Hepatocyte (in vitro differentiated cells): Measurements from ENCODE around the gene POLR2E. TPM values are rescaled to one million over a fixed set of nuclear protein-coding genes. Genes with fewer than 3 reads are reported as not detected.

ENCODE experiments used
- DNase-seq: peaks from one replicate; pipeline ENCODE4 v3.0.0-alpha.2; 2016; ENCODE audit warnings: low spot score
- H2AFZ ChIP-seq: fragments of 200-600 bp; sonication (generic); 2 replicates; pipeline ENCODE4 v1.6.0; 2016; ENCODE audit warnings: antibody characterized with exemption, mild to moderate bottlenecking
- H3K27ac ChIP-seq: fragments of 200-600 bp; sonication (generic); 2 replicates; pipeline ENCODE4 v1.5.1; 2016; ENCODE audit warnings: mild to moderate bottlenecking
- H3K27me3 ChIP-seq: fragments of 200-600 bp; sonication (generic); 2 replicates; pipeline ENCODE4 v1.6.1; 2016
- H3K36me3 ChIP-seq: fragments of 200-600 bp; sonication (generic); replicated peaks from 2 replicates; pipeline ENCODE4 v1.5.1; 2016; ENCODE audit warnings: low read depth; ENCODE audit not compliant: insufficient read depth
- H3K4me1 ChIP-seq: fragments of 200-600 bp; sonication (generic); 2 replicates; pipeline ENCODE4 v1.5.1; 2016; ENCODE audit warnings: mild to moderate bottlenecking, moderate library complexity; ENCODE audit not compliant: insufficient read depth
- H3K4me2 ChIP-seq: fragments of 200-600 bp; sonication (generic); 2 replicates; pipeline ENCODE4 v1.6.0; 2016
- H3K4me3 ChIP-seq: fragments of 200-600 bp; sonication (generic); 2 replicates; pipeline ENCODE4 v1.5.1; 2016; ENCODE audit warnings: mild to moderate bottlenecking
- H3K79me2 ChIP-seq: fragments of 200-600 bp; sonication (generic); 2 replicates; pipeline ENCODE4 v1.6.0; 2017; ENCODE audit warnings: mild to moderate bottlenecking
- H3K9me2 ChIP-seq: fragments of 200-600 bp; sonication (generic); replicated peaks from 2 replicates; pipeline ENCODE4 v1.6.0; 2017; ENCODE audit warnings: mild to moderate bottlenecking; ENCODE audit not compliant: insufficient read depth
- H3K9me3 ChIP-seq: fragments of 200-600 bp; sonication (generic); 2 replicates; pipeline ENCODE4 v1.5.1; 2016; ENCODE audit warnings: low read depth, mild to moderate bottlenecking
- H4K20me1 ChIP-seq: fragments of 200-600 bp; sonication (generic); 2 replicates; pipeline ENCODE4 v1.6.0; 2016; ENCODE audit warnings: mild to moderate bottlenecking; ENCODE audit not compliant: insufficient read depth, poor library complexity, severe bottlenecking
- EZH2 ChIP-seq: fragments of 200-600 bp; sonication (generic); IDR thresholded peaks from 2 replicates; pipeline ENCODE4 v1.6.1; 2016; ENCODE audit warnings: antibody characterized with exemption, mild to moderate bottlenecking, borderline replicate concordance
- EZH2phosphoT487 ChIP-seq: fragments of 200-600 bp; sonication (generic); IDR thresholded peaks from one replicate; pipeline ENCODE4 v1.6.1; 2018; ENCODE audit warnings: antibody characterized with exemption, mild to moderate bottlenecking, low read depth, moderate library complexity; ENCODE audit not compliant: unreplicated experiment, severe bottlenecking
- WGBS: methylation state at CpG from one replicate; pipeline ENCODE4 v1.1.6; 2016; ENCODE audit warnings: low lambda C conversion rate; ENCODE audit errors: missing lambda C conversion rate; 5-methylcytosine and 5-hydroxymethylcytosine counted together
- polyA plus RNA-seq: library from polyadenylated mRNA; unstranded; fragments of >200 nt; fragmentation: Nextera tagmentation; extraction: Ambion mirVana; gene quantifications from 2 replicates; pipeline ENCODE4 v1.2.1, GENCODE V29; 2016
- total RNA-seq: library from RNA; depleted of rRNA; stranded (reverse); fragments of >200 nt; gene quantifications from 2 replicates; pipeline ENCODE4 v1.2.3, GENCODE V29; 2014
- TF ChIP-seq, protein P1 (sequence below): fragments of 200-600 bp; sonication (generic); IDR thresholded peaks from 2 replicates; pipeline ENCODE4 v1.5.1; 2016; ENCODE audit warnings: antibody characterized with exemption, mild to moderate bottlenecking; ENCODE audit not compliant: poor library complexity

Gene POLR2E
- total and polyA plus RNA-seq, 2 experiments from 2014 or later, result 126 to 328 TPM

DNA sequence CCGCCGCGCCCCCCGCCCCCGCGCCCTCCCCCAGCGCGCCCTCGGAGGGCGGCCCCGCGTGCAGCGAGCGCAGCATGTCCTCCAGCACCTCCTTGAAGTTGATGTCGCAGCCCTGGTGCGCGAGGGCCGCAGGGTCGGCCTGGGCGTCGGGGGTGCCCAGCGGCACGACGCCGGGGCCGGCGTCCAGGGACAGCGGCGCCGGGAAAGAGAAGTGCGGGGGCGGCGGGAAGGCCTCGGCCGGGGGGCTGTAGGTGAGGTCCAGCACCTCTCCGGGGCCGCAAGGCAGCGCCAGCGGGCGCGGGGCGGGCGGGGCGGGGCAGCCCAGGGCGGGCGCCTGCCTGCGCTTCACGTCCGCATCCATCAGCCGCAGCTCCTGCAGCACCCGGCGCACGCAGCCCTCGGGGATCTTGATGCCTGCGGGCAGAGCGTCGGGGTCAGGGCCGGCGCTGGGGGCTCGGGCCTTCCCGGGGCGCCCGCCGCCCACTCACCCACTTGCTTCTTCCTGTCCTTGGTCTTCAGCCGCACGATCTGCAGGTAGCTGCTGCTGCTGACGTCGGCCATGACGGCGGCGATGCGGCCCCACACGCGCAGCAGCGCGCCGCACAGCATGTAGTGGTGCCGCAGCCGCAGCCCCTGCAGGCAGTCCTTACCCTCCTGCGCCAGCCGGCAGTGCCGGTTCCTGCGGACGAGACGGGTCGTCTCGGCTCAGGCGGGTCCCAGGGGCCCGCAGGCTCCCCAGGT is 13.3 kb upstream of the POLR2E start:
- H3K36me3 ChIP-seq, result no peaks in the 10 kb centered on the region
- H2AFZ ChIP-seq, result no peak overlapping the region
- WGBS, result 98% methylated on average over 41 of the region's 89 CpGs

DNA sequence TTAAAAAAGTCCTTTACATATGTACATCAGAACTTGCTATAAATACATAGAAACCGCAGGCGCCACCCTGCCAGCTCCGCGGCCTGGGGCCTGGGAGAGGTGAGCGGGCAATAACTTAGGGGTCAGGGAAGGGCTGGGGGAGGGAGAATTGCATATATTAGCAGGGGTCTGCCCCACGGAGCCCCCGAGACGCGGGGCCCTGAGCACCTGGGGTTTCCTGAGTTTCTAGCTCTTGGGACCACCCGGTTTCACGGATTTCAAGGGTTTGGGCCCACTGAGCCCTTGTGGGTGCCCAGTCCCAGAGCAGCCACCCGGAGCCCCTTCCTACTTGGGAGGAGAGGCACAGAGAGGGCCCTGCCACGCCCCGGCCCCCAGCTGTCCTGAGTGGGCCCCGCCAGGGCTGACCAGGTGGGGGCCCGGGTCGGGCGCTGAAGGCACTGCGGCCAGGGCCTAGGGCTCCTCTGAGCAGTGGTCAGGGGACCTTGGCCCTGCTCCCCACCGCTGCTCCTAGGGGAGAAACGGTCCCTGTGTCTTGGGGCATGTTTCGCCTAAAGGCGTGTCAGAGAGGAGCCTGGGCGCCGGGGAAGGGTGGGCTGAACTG is 12.6 kb upstream of the POLR2E start:
- Histone ChIP-seq H3K4me2 (no peak overlapping the region), H3K4me1 (peaks cover 17% of the 10 kb centered on the region), H3K79me2 (peaks cover 24% of the 10 kb centered on the region), H3K4me3 (no peak overlapping the region), H3K27me3 (no peaks in the 10 kb centered on the region), H3K27ac (no peak overlapping the region), H4K20me1 (peaks cover 19% of the 10 kb centered on the region), H2AFZ (no peak overlapping the region), H3K9me3 (no peaks in the 10 kb centered on the region), H3K9me2 (no peaks in the 10 kb centered on the region), H3K36me3 (no peaks in the 10 kb centered on the region)
- no peak for DNase-seq
- WGBS, result 95% methylated on average over 14 of the region's 25 CpGs
- TF ChIP-seq EZH2, result no peak
- TF ChIP-seq, protein P1, sequence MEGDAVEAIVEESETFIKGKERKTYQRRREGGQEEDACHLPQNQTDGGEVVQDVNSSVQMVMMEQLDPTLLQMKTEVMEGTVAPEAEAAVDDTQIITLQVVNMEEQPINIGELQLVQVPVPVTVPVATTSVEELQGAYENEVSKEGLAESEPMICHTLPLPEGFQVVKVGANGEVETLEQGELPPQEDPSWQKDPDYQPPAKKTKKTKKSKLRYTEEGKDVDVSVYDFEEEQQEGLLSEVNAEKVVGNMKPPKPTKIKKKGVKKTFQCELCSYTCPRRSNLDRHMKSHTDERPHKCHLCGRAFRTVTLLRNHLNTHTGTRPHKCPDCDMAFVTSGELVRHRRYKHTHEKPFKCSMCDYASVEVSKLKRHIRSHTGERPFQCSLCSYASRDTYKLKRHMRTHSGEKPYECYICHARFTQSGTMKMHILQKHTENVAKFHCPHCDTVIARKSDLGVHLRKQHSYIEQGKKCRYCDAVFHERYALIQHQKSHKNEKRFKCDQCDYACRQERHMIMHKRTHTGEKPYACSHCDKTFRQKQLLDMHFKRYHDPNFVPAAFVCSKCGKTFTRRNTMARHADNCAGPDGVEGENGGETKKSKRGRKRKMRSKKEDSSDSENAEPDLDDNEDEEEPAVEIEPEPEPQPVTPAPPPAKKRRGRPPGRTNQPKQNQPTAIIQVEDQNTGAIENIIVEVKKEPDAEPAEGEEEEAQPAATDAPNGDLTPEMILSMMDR, result no peak
- TF ChIP-seq EZH2phosphoT487, result no peak

More for the DNA sequence above, 13.3 kb upstream of the POLR2E start:
- TF ChIP-seq EZH2 (no peak), EZH2phosphoT487 (no peak)
- TF ChIP-seq, protein P1, result no peak
- Histone ChIP-seq H3K9me2 (no peaks in the 10 kb centered on the region), H3K4me1 (peaks cover 10% of the 10 kb centered on the region), H4K20me1 (peaks cover 19% of the 10 kb centered on the region), H3K4me3 (no peak overlapping the region), H3K9me3 (no peaks in the 10 kb centered on the region), H3K27ac (no peak overlapping the region), H3K79me2 (peaks cover 24% of the 10 kb centered on the region), H3K27me3 (no peaks in the 10 kb centered on the region), H3K4me2 (no peak overlapping the region)
- DNase-seq, result no peak

DNA sequence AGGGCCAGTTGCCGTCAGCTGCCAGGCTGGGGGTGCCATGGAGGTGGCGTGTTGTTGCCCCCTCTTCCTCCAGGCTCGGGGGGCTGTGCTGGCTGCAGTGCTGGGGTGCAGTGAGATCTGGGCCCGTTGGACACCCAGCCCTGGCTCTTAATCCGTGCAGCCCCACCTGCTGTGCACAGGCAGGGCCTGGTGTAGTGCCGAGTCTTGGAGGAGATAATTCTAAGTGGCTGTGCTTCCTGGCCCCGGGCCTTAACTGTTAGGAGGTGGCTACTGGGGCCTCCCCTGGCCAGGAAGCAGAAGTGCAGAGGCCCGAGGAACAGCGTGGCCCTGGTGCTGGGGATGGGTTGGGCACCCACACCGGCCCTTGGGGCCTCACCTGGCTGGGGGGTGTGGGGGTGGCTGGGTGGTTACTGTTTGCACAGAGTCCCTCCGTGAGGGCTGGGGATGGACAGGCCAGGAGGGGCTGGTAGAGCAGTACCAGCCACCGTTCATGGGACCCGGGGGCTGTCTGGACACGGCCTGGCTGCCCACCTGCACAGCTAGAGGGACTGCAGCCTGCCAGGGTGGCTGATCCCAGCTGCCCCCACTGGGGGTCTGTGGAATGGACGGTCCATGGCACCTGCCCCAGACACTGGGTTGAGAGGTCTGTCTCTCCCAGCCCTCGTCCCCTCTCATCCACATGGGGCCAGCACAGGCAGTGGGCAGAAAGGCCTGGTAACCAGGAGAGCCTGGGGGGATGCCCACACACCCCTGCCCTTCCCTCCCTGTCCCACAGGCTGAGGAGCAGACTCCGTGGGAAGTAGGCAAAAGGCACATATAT is 11.9 kb upstream of the POLR2E start:
- Histone ChIP-seq H4K20me1 (peaks cover 19% of the 10 kb centered on the region), H3K27ac (no peak overlapping the region), H2AFZ (no peak overlapping the region), H3K9me2 (no peaks in the 10 kb centered on the region), H3K79me2 (peaks cover 24% of the 10 kb centered on the region), H3K27me3 (no peaks in the 10 kb centered on the region), H3K4me3 (no peak overlapping the region), H3K36me3 (no peaks in the 10 kb centered on the region), H3K4me2 (peak overlapping the region; percentile 95), H3K9me3 (no peaks in the 10 kb centered on the region), H3K4me1 (peaks cover 22% of the 10 kb centered on the region)
- TF ChIP-seq EZH2, result no peak
- TF ChIP-seq, protein P1, result peak; percentile 13
- 75% methylated on average over 15 of the region's 17 CpGs for WGBS
- DNase-seq, result peak; percentile 64
